A673 (cell line): ENCODE data around the gene TSKU. TPM values are rescaled to one million over a fixed set of nuclear protein-coding genes. Genes with fewer than 3 reads are reported as not detected.
"Not testable (repeated sequence)": the region's sequence is repeated elsewhere in the genome, so short reads cannot be mapped to it uniquely, and the experiment has no call there.

Experiments
- BruUV-seq: library from RNA; stranded (reverse); fragments of 400-500 nt; replicated peaks from 2 replicates; lab custom pipeline; 2021; lab: Mats Ljungman, UMichigan
- CTCF ChIA-PET: fragments of 300-600 bp; sonication (Branson Sonifier 250); formaldehyde crosslinking; loops from one replicate; lab custom pipeline; 2022; ENCODE audit warnings: antibody characterized with exemption; lab: Charles Lee
- POLR2A ChIA-PET: fragments of 300-600 bp; sonication (Branson Sonifier 250); formaldehyde crosslinking; loops from one replicate; lab custom pipeline; 2022; ENCODE audit warnings: antibody characterized with exemption; ENCODE audit not compliant: low non-redundant PET; lab: Charles Lee
- DNase-seq: peaks from one replicate; pipeline ENCODE4 v3.0.0-alpha.2; 2015; ENCODE audit warnings: low spot score
- H3K27ac ChIP-seq: fragments of 200-600 bp; sonication (generic); 2 replicates; pipeline ENCODE4 v1.5.1; 2016; ENCODE audit warnings: mixed run types, low read depth, mild to moderate bottlenecking, mixed read lengths, antibody characterized with exemption, low read length; ENCODE audit not compliant: poor library complexity, severe bottlenecking
- H3K27me3 ChIP-seq: fragments of 200-600 bp; sonication (generic); replicated peaks from 2 replicates; pipeline ENCODE4 v1.6.1; 2017; ENCODE audit warnings: mixed run types, low read depth, mild to moderate bottlenecking, mixed read lengths, antibody characterized with exemption, low read length; ENCODE audit not compliant: insufficient read depth, poor library complexity
- H3K36me3 ChIP-seq: fragments of 200-600 bp; sonication (generic); 2 replicates; pipeline ENCODE4 v1.6.1; 2016; ENCODE audit warnings: mixed run types, mild to moderate bottlenecking, mixed read lengths, antibody characterized with exemption, low read length; ENCODE audit not compliant: insufficient read depth, poor library complexity, severe bottlenecking
- H3K4me1 ChIP-seq: fragments of 200-600 bp; sonication (generic); 2 replicates; pipeline ENCODE4 v1.6.1; 2017; ENCODE audit warnings: mixed run types, mild to moderate bottlenecking, mixed read lengths, antibody characterized with exemption, low read length; ENCODE audit not compliant: insufficient read depth, poor library complexity, severe bottlenecking
- H3K4me3 ChIP-seq: fragments of 200-600 bp; sonication (generic); 2 replicates; pipeline ENCODE4 v1.5.1; 2016; ENCODE audit warnings: low read depth, mixed run types, mild to moderate bottlenecking, mixed read lengths, low read length; ENCODE audit not compliant: poor library complexity, severe bottlenecking
- H3K9me3 ChIP-seq: fragments of 200-600 bp; sonication (generic); 2 replicates; pipeline ENCODE4 v1.6.1; 2016; ENCODE audit warnings: mixed run types, low read depth, mild to moderate bottlenecking, mixed read lengths, antibody characterized with exemption, low read length; ENCODE audit not compliant: poor library complexity, severe bottlenecking
- EZH2 ChIP-seq: fragments of 200-600 bp; sonication (generic); IDR thresholded peaks from 2 replicates; pipeline ENCODE4 v1.6.1; 2017; ENCODE audit warnings: borderline replicate concordance, low read depth, mild to moderate bottlenecking, mixed read lengths, antibody characterized with exemption, low read length; ENCODE audit not compliant: poor library complexity, severe bottlenecking
- intact Hi-C: fragments of 100-400 bp; cut with micrococcal nuclease; formaldehyde crosslinking; loops from one replicate; pipeline ENCODE4 v1.10.0; 2022; ENCODE audit not compliant: unreplicated experiment
- total RNA-seq: library from RNA; stranded (reverse); gene quantifications from 2 replicates; pipeline ENCODE4 v1.2.3, GENCODE V29; 2021
- TF ChIP-seq, protein P1 (sequence below): fragments of 300-800, 200-600 bp; sonication (generic); conservative IDR thresholded peaks from 2 replicates; pipeline ENCODE4 v1.5.1; 2017; ENCODE audit warnings: low read depth, mild to moderate bottlenecking, antibody characterized with exemption, low read length, moderate library complexity, mixed read lengths

TSKU gene
- total RNA-seq, 1 experiment from 2014 or later, result 25.3 TPM

GRCh38 chr11:76824083-76824939 lies 41.2 kb downstream of the TSKU start:
- Histone ChIP-seq H3K27me3 (no peaks in the 10 kb centered on the region), H3K4me1 (peaks cover 5% of the 10 kb centered on the region), H3K36me3 (no peaks in the 10 kb centered on the region), H3K9me3 (no peaks in the 10 kb centered on the region), H3K27ac (no peak overlapping the region), H3K4me3 (no peak overlapping the region)
- peak; percentile 29 for DNase-seq
- POLR2A ChIA-PET, result no interaction called here
- intact Hi-C loops, result no loop called here
- no TSS peak for BruUV-seq
- TF ChIP-seq, protein P1, sequence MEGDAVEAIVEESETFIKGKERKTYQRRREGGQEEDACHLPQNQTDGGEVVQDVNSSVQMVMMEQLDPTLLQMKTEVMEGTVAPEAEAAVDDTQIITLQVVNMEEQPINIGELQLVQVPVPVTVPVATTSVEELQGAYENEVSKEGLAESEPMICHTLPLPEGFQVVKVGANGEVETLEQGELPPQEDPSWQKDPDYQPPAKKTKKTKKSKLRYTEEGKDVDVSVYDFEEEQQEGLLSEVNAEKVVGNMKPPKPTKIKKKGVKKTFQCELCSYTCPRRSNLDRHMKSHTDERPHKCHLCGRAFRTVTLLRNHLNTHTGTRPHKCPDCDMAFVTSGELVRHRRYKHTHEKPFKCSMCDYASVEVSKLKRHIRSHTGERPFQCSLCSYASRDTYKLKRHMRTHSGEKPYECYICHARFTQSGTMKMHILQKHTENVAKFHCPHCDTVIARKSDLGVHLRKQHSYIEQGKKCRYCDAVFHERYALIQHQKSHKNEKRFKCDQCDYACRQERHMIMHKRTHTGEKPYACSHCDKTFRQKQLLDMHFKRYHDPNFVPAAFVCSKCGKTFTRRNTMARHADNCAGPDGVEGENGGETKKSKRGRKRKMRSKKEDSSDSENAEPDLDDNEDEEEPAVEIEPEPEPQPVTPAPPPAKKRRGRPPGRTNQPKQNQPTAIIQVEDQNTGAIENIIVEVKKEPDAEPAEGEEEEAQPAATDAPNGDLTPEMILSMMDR, result no peak
- no peak for TF ChIP-seq EZH2
- CTCF ChIA-PET, result interaction anchor here (1.3 kb wide), 1 partner anchor 17 kb away, joined by 5 read pairs; no protein-coding TSS in a partner anchor

DNA sequence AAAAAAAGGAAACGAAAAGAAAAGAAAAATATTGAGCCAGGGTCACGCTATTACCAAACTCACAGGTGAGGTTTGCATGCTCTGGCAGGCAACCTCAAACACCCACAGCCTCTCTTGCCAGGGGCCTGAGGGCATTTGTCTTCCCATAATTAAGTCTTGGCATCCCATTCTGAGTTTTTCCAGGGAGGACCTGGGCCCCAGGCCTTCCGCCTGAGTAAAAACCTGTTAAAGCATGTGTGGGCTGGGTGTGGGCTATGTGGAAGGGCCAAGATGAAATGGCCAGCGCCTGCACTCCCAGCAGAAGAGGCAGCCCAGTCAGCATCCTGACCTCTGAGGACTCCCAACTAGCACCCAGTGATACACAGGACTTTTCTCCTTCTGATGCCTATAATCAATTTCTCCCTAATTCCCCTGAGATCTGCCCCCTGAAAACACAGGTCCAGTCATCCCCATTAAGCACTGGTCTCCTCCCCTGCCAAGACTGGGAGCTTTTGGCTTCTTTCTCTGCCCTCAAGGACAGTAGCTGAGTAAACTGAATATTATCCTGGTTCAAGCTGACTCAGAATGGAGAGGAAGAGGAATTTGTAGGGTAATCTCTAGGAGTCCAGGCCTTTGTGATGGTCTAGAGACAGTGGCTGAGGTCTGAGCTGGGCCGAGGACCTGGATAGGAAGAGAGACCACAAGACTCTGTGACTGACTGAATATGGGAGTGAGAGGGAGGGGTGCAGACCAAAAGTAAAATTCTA lies 42.0 kb downstream of the TSKU start:
- Histone ChIP-seq H3K27ac (no peak overlapping the region), H3K36me3 (no peaks in the 10 kb centered on the region), H3K9me3 (no peaks in the 10 kb centered on the region), H3K27me3 (no peaks in the 10 kb centered on the region), H3K4me1 (peaks cover 5% of the 10 kb centered on the region), H3K4me3 (no peak overlapping the region)
- no peak for DNase-seq
- ChIA-PET POLR2A (no interaction called here), CTCF (no interaction called here)
- TF ChIP-seq EZH2, result no peak
- TF ChIP-seq, protein P1, result no peak
- intact Hi-C loops, result no loop called here
- BruUV-seq, result no TSS peak

DNA sequence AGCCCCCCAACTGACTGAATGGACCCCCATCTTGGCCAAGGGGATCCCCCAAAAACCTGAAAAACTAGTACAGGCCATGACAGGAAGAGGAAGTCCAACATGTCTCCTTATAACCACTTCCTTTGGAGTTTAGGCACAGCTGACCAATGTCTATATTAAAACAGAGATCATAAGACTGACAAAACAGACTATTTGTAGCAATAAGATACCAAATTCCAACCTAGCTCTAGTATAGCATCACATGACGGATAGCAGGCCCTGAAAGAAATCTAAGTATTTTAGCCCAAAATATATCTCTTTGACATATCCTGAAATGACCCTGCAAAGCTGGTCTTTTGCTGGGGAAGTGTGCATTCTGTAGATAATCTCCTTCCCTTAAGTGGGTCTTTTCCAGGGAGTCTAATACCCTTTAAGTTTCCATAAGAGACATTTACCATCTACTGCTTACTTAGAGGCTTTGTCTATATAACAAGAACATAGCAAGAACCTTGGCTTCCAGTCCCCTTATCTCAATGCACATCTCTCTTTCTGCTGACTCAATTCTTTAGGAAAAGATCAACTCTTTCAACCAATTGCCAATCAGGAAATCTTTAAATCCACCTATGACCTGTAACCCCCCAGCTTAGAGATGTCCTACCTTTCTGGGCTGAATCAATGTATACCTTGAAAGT lies 42.7 kb downstream of the TSKU start:
- intact Hi-C loops, result no loop called here
- BruUV-seq, result no TSS peak
- peaks cover 12% of the 10 kb centered on the region for H3K4me1 ChIP-seq
- no peaks in the 10 kb centered on the region for H3K27me3 ChIP-seq
- TF ChIP-seq EZH2, result no peak
- TF ChIP-seq, protein P1, result no peak
- ChIA-PET CTCF (no interaction called here), POLR2A (no interaction called here)
- H3K27ac ChIP-seq, result no peak overlapping the region
- no peaks in the 10 kb centered on the region for H3K36me3 ChIP-seq
- no peak for DNase-seq
- no peaks in the 10 kb centered on the region for H3K9me3 ChIP-seq
- H3K4me3 ChIP-seq, result no peak overlapping the region

GRCh38 chr11:76826508-76826907 lies 43.4 kb downstream of the TSKU start:
- H3K27me3 ChIP-seq, H3K9me3 ChIP-seq, intact Hi-C loops, H3K36me3 ChIP-seq, H3K27ac ChIP-seq, DNase-seq, H3K4me3 ChIP-seq, POLR2A ChIA-PET, BruUV-seq, CTCF ChIA-PET: not testable (repeated sequence)
- peaks cover 18% of the 10 kb centered on the region for H3K4me1 ChIP-seq

- H3K27me3 ChIP-seq, DNase-seq, H3K4me3 ChIP-seq, H3K36me3 ChIP-seq, H3K27ac ChIP-seq, CTCF ChIA-PET, H3K9me3 ChIP-seq, intact Hi-C loops, BruUV-seq, POLR2A ChIA-PET: not testable (repeated sequence)
- peaks cover 18% of the 10 kb centered on the region for H3K4me1 ChIP-seq
Observed at GRCh38 chr11:76827005-76827404, 43.8 kb downstream of the TSKU start.
